RWPE1 (cell line): ENCODE data around the gene NCAM1.

ENCODE experiments used
- CTCF ChIA-PET: fragments of 350-600 bp; sonication (Branson Sonifier 250); formaldehyde crosslinking; extraction: SDS; loops from one replicate; lab custom pipeline; 2021; lab: Yijun Ruan, JAX
- POLR2A ChIA-PET: fragments of 400-600 bp; formaldehyde crosslinking; extraction: SDS; loops from one replicate; lab custom pipeline; 2020; ENCODE audit warnings: antibody characterized with exemption; ENCODE audit not compliant: low non-redundant PET; lab: Yijun Ruan, JAX
- DNase-seq: peaks from one replicate; pipeline ENCODE4 v3.0.0; 2012; ENCODE audit warnings: low spot score
- H3K27ac ChIP-seq: fragments of 450-650 bp; 2 replicates; pipeline ENCODE4 v1.5.1; 2017
- CTCF ChIP-seq: fragments of 450-650 bp; conservative IDR thresholded peaks from 2 replicates; pipeline ENCODE4 v1.5.1; 2017; ENCODE audit warnings: low read depth, mild to moderate bottlenecking

NCAM1 gene

GRCh38 chr11:113198972-113199661, 237.9 kb downstream of the NCAM1 start:
- CTCF ChIA-PET, result no interaction called here
- H3K27ac ChIP-seq, result no peak overlapping the region
- POLR2A ChIA-PET, result no interaction called here
- no peak for TF ChIP-seq CTCF
- DNase-seq, result no peak

- ChIA-PET CTCF (interaction anchor here (0.7 kb wide), 1 partner anchor 89 kb away, joined by 3 read pairs; no protein-coding TSS in a partner anchor), POLR2A (no interaction called here)
- no peak for DNase-seq
- no peak for TF ChIP-seq CTCF
- no peak overlapping the region for H3K27ac ChIP-seq
These were observed 238.6 kb downstream of the NCAM1 start for GRCh38 chr11:113199866-113200265.

- ChIA-PET CTCF (interaction anchor here (0.6 kb wide), 1 partner anchor 525 kb away, joined by 3 read pairs; no protein-coding TSS in a partner anchor), POLR2A (no interaction called here)
- DNase-seq, result peak; percentile 28
These were observed 240.0 kb downstream of the NCAM1 start for GRCh38 chr11:113201054-113201818.

GRCh38 chr11:113202431-113202830, 241.2 kb downstream of the NCAM1 start:
- peak overlapping the region; percentile 42; the same call in 1 of the 2 replicates for H3K27ac ChIP-seq
- peak; percentile 82 for DNase-seq
- ChIA-PET CTCF (interaction anchor here (0.7 kb wide), 1 partner anchor 722 kb away, joined by 4 read pairs; no protein-coding TSS in a partner anchor), POLR2A (no interaction called here)
- no peak for TF ChIP-seq CTCF

More at GRCh38 chr11:113201054-113201818, 240.0 kb downstream of the NCAM1 start:
- no peak for TF ChIP-seq CTCF
- H3K27ac ChIP-seq, result peak overlapping the region; percentile 42; the same call in 1 of the 2 replicates

GRCh38 chr11:113203141-113203753, 242.0 kb downstream of the NCAM1 start:
- peak overlapping the region; percentile 39; the same call in 1 of the 2 replicates for H3K27ac ChIP-seq
- ChIA-PET POLR2A (no interaction called here), CTCF (no interaction called here)
- TF ChIP-seq CTCF, result no peak
- no peak for DNase-seq

GRCh38 chr11:113204280-113204679, 243.1 kb downstream of the NCAM1 start:
- ChIA-PET POLR2A (no interaction called here), CTCF (no interaction called here)
- no peak for TF ChIP-seq CTCF
- no peak for DNase-seq
- H3K27ac ChIP-seq, result no peak overlapping the region
